HCT116 (cell line): Measurements from ENCODE around the gene SLC23A1. TPM values are rescaled to one million over a fixed set of nuclear protein-coding genes. Genes with fewer than 3 reads are reported as not detected.

ENCODE experiments used
- ATAC-seq: fragments of 200-7000 bp; cut with Tn5 transposase; 2 replicates; pipeline ENCODE4 v1.9.1; 2020; ENCODE audit warnings: mild to moderate bottlenecking, moderate library complexity
- BruUV-seq: library from RNA; stranded (reverse); fragments of 400-500 nt; replicated peaks from 2 replicates; lab custom pipeline; 2021; lab: Mats Ljungman, UMichigan
- CTCF ChIA-PET: fragments of 300-600 bp; sonication (Branson Sonifier 250); formaldehyde crosslinking; loops from one replicate; lab custom pipeline; 2021; ENCODE audit warnings: antibody characterized with exemption; lab: Charles Lee
- POLR2A ChIA-PET: fragments of 300-600, 350-600 bp; sonication (Branson Sonifier 250); formaldehyde crosslinking; loops from one replicate; lab custom pipeline; 2021; ENCODE audit warnings: antibody characterized with exemption; lab: Charles Lee
- RAD21 ChIA-PET, 2 experiments: fragments of 300-600 bp; sonication (Branson Sonifier 250); formaldehyde crosslinking; loops; one replicate each; lab custom pipeline; 2023; ENCODE audit warnings: low total read pairs in 2 of 2; ENCODE audit not compliant: uncharacterized antibody in 2 of 2, unreplicated experiment in 2 of 2, low non-redundant PET in 1 of 2; lab: Charles Lee
- DNase-seq: peaks from one replicate; pipeline ENCODE4 v3.0.0-alpha.2; 2010; ENCODE audit warnings: low read depth, low spot score
- H2AFZ ChIP-seq: fragments of 200-600 bp; shearing (Covaris generic), sonication (generic); 2 replicates; pipeline ENCODE4 v1.6.1; 2017; ENCODE audit warnings: low read depth, mixed run types, mixed read lengths, antibody characterized with exemption, low read length; ENCODE audit not compliant: poor library complexity, severe bottlenecking
- H3K27ac ChIP-seq: 2 replicates; pipeline ENCODE4 v1.5.1; 2012; ENCODE audit warnings: low read depth, low read length
- H3K27me3 ChIP-seq: fragments of 200-600 bp; sonication (generic); 2 replicates; pipeline ENCODE4 v1.6.1; 2016; ENCODE audit warnings: mixed run types, low read length, mixed read lengths; ENCODE audit not compliant: insufficient read depth
- H3K36me3 ChIP-seq, 2 experiments: fragments of 200-500 bp in 1 of 2; fragments of 200-600 bp in 1 of 2; sonication (Bioruptor generic) in 1 of 2; sonication (generic) in 1 of 2; 2 replicates each; pipeline versions ENCODE4 v1.5.1 to v1.6.1; 2014 to 2016; ENCODE audit warnings: low read length in 2 of 2, inconsistent platforms in 1 of 2, mixed read lengths in 1 of 2, mixed run types in 1 of 2; ENCODE audit not compliant: insufficient read depth in 2 of 2, control insufficient read depth in 1 of 2
- H3K4me1 ChIP-seq, 2 experiments: fragments of 200-600 bp in 1 of 2; sonication (generic) in 1 of 2; 2 replicates each; pipeline versions ENCODE4 v1.5.1 to v1.6.1; 2012 to 2017; ENCODE audit warnings: low read length in 2 of 2, inconsistent platforms in 1 of 2, mild to moderate bottlenecking in 1 of 2, mixed read lengths in 1 of 2, mixed run types in 1 of 2, moderate library complexity in 1 of 2; ENCODE audit not compliant: insufficient read depth in 2 of 2, control insufficient read depth in 1 of 2
- H3K4me2 ChIP-seq: fragments of 200-600 bp; sonication (generic); 2 replicates; pipeline ENCODE4 v1.6.1; 2017; ENCODE audit warnings: mixed run types, low read length, mixed read lengths
- H3K4me3 ChIP-seq, 2 experiments: fragments of 200-600 bp in 1 of 2; sonication (generic) in 1 of 2; replicated peaks in 1 of 2; 2 replicates each; pipeline ENCODE4 v1.5.1; 2011 to 2016; ENCODE audit warnings: low read length in 2 of 2, control low read depth in 1 of 2, low read depth in 1 of 2, mild to moderate bottlenecking in 1 of 2, mixed read lengths in 1 of 2, mixed run types in 1 of 2
- H3K79me2 ChIP-seq: fragments of 200-600 bp; sonication (generic); 2 replicates; pipeline ENCODE4 v1.6.1; 2017; ENCODE audit warnings: mild to moderate bottlenecking, mixed run types, low read length, moderate library complexity, mixed read lengths; ENCODE audit not compliant: insufficient read depth
- H3K9ac ChIP-seq: fragments of 200-600 bp; sonication (generic); 2 replicates; pipeline ENCODE4 v1.6.1; 2016; ENCODE audit warnings: low read length, mixed read lengths
- H3K9me2 ChIP-seq: fragments of 200-600 bp; sonication (generic), shearing (Covaris generic); 2 replicates; pipeline ENCODE4 v1.6.1; 2017; ENCODE audit warnings: mixed run types, mild to moderate bottlenecking, moderate library complexity; ENCODE audit not compliant: insufficient read depth
- H3K9me3 ChIP-seq, 2 experiments: fragments of 200-500 bp in 1 of 2; fragments of 200-600 bp in 1 of 2; sonication (Bioruptor generic) in 1 of 2; sonication (generic) in 1 of 2; 2 replicates each; pipeline ENCODE4 v1.6.1; 2014 to 2017; ENCODE audit warnings: low read length in 2 of 2, mixed read lengths in 2 of 2, inconsistent platforms in 1 of 2, low read depth in 1 of 2, mild to moderate bottlenecking in 1 of 2, mixed run types in 1 of 2, moderate library complexity in 1 of 2; ENCODE audit not compliant: control insufficient read depth in 1 of 2, insufficient read depth in 1 of 2
- H4K20me1 ChIP-seq: fragments of 200-600 bp; sonication (generic), shearing (Covaris generic); 2 replicates; pipeline ENCODE4 v1.6.1; 2017; ENCODE audit warnings: mixed run types, mild to moderate bottlenecking, moderate library complexity; ENCODE audit not compliant: insufficient read depth
- CEBPB ChIP-seq: IDR thresholded peaks from 2 replicates; pipeline ENCODE4 v1.6.1; 2012; ENCODE audit warnings: low read depth
- CTCF ChIP-seq, 3 experiments: fragments of 200-600 bp in 1 of 3; sonication (generic) in 1 of 3; IDR thresholded peaks in 2 of 3; conservative IDR thresholded peaks in 1 of 3; 2 replicates each; pipeline ENCODE4 v1.5.1; 2012 to 2017; ENCODE audit warnings: low read depth in 2 of 3, low read length in 2 of 3, antibody characterized with exemption in 1 of 3, borderline replicate concordance in 1 of 3, control low read depth in 1 of 3, mild to moderate bottlenecking in 1 of 3, mixed read lengths in 1 of 3, mixed run types in 1 of 3, moderate library complexity in 1 of 3; ENCODE audit not compliant: insufficient read depth in 1 of 3
- EZH2phosphoT487 ChIP-seq: fragments of 200-600 bp; IDR thresholded peaks from 2 replicates; pipeline ENCODE4 v1.6.1; 2018; ENCODE audit warnings: antibody characterized with exemption, borderline replicate concordance
- POLR2A ChIP-seq: IDR thresholded peaks from 2 replicates; pipeline ENCODE4 v1.7.0; 2011; ENCODE audit warnings: borderline replicate concordance; ENCODE audit not compliant: insufficient read depth, insufficient read length; ENCODE audit errors: extremely low read depth
- POLR2AphosphoS5 ChIP-seq: IDR thresholded peaks from 2 replicates; pipeline ENCODE4 v1.6.1; 2011; ENCODE audit warnings: mild to moderate bottlenecking, low read depth, low read length, moderate library complexity
- SRF ChIP-seq: IDR thresholded peaks from 2 replicates; pipeline ENCODE4 v1.6.1; 2012; ENCODE audit warnings: low read depth
- ZFX ChIP-seq: fragments of 450-650 bp; IDR thresholded peaks from 2 replicates; pipeline ENCODE4 v1.6.1; 2017
- ZNF274 ChIP-seq: fragments of 200-500 bp; sonication (Bioruptor generic); IDR thresholded peaks from 2 replicates; pipeline ENCODE4 v1.6.1; 2014; ENCODE audit warnings: mild to moderate bottlenecking, low read depth, low read length, inconsistent platforms
- intact Hi-C: fragments of 100-400 bp; cut with micrococcal nuclease; formaldehyde crosslinking; loops from 2 replicates; pipeline ENCODE4 v1.10.0; 2022
- total RNA-seq: library from RNA; stranded (reverse); gene quantifications from one replicate; pipeline ENCODE4 v1.2.1, GENCODE V29; 2021; ENCODE audit not compliant: unreplicated experiment
- TF ChIP-seq, protein P1 (sequence below): IDR thresholded peaks from 2 replicates; pipeline ENCODE4 v1.6.1; 2012

SLC23A1 gene
- total RNA-seq, 1 experiment from 2014 or later: not detected

- no TSS peak for BruUV-seq
- no peak for DNase-seq
- CTCF ChIA-PET: no interaction called here
These were observed 995 bp upstream of the SLC23A1 start for GRCh38 chr5:139383993-139384590.

More at GRCh38 chr5:139383993-139384590, 995 bp upstream of the SLC23A1 start:
- no peak overlapping the region for H2AFZ ChIP-seq
- no peaks in the 10 kb centered on the region for H4K20me1 ChIP-seq
- intact Hi-C loops: no loop called here
- H3K27me3 ChIP-seq: no peaks in the 10 kb centered on the region
- POLR2A ChIA-PET: no interaction called here
- H3K9me2 ChIP-seq: no peaks in the 10 kb centered on the region
- H3K4me3 ChIP-seq: no peak overlapping the region
- H3K36me3 ChIP-seq: no peaks in the 10 kb centered on the region
- H3K4me2 ChIP-seq: no peak overlapping the region
- TF ChIP-seq ZNF274: no peak
- no peak for TF ChIP-seq POLR2AphosphoS5
- TF ChIP-seq ZFX: no peak
- no peak for TF ChIP-seq SRF
- TF ChIP-seq, protein P1, sequence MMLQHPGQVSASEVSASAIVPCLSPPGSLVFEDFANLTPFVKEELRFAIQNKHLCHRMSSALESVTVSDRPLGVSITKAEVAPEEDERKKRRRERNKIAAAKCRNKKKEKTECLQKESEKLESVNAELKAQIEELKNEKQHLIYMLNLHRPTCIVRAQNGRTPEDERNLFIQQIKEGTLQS: no peak
- TF ChIP-seq CTCF (IDR thresholded peaks at IDR 0.05 in 2 of 3, conservative IDR thresholded peaks at IDR 0.05 in 1 of 3; ENCODE audit: borderline replicate concordance in 1 of 3, insufficient read depth in 1 of 3, low read depth in 2 of 3, low read length in 2 of 3): no peak
- no peak for TF ChIP-seq CEBPB
- no peak for TF ChIP-seq EZH2phosphoT487
- TF ChIP-seq POLR2A: no peak
- H3K27ac ChIP-seq: no peak overlapping the region
- H3K9me3 ChIP-seq: no peaks in the 10 kb centered on the region
- RAD21 ChIA-PET: no interaction called here
- ATAC-seq: no peak
- peaks cover 6 to 9% of the 10 kb centered on the region in 2 experiments; a peak in 2 of 4 replicates for H3K4me1 ChIP-seq
- no peaks in the 10 kb centered on the region for H3K79me2 ChIP-seq
- H3K9ac ChIP-seq: no peak overlapping the region
